Measurements from ENCODE around the gene FAM3B.
"Not testable (repeated sequence)": the region's sequence is repeated elsewhere in the genome, so short reads cannot be mapped to it uniquely, and the experiment has no call there.

FAM3B gene

GRCh38 chr21:41304068-41304720 is 12.4 kb upstream of the FAM3B start:
- Histone ChIP-seq H3K4me1 (ENCODE audit: insufficient read depth, low read length) (no peaks in the 10 kb centered on the region), H3K9ac (ENCODE audit: low read depth, low read length) (no peak overlapping the region), H3K36me3 (ENCODE audit: insufficient read depth, low read length) (no peaks in the 10 kb centered on the region), H3K9me3 (ENCODE audit: control insufficient read depth, insufficient read depth, low read length) (no peaks in the 10 kb centered on the region)

- Histone ChIP-seq H3K36me3 (ENCODE audit: insufficient read depth, low read length) (no peaks in the 10 kb centered on the region), H3K4me1 (ENCODE audit: insufficient read depth, low read length) (no peaks in the 10 kb centered on the region), H3K9me3 (ENCODE audit: control insufficient read depth, insufficient read depth, low read length) (no peaks in the 10 kb centered on the region), H3K9ac (ENCODE audit: low read depth, low read length) (no peak overlapping the region)
Observed at GRCh38 chr21:41307219-41307618, 9.4 kb upstream of the FAM3B start.

GRCh38 chr21:41313285-41314164 is 3.1 kb upstream of the FAM3B start:
- H3K4me1 ChIP-seq (ENCODE audit: insufficient read depth, low read length); H3K9me3 ChIP-seq (ENCODE audit: control insufficient read depth, insufficient read depth, low read length); H3K9ac ChIP-seq (ENCODE audit: low read depth, low read length); H3K36me3 ChIP-seq (ENCODE audit: insufficient read depth, low read length): not testable (repeated sequence)

- Histone ChIP-seq H3K9me3 (ENCODE audit: control insufficient read depth, insufficient read depth, low read length) (no peaks in the 10 kb centered on the region), H3K9ac (ENCODE audit: low read depth, low read length) (no peak overlapping the region), H3K36me3 (ENCODE audit: insufficient read depth, low read length) (no peaks in the 10 kb centered on the region), H3K4me1 (ENCODE audit: insufficient read depth, low read length) (no peaks in the 10 kb centered on the region)
Observed at GRCh38 chr21:41315726-41316125, 875 bp upstream of the FAM3B start.

GRCh38 chr21:41317063-41317392 is 427 bp downstream of the FAM3B start:
- Histone ChIP-seq H3K9ac (ENCODE audit: low read depth, low read length) (peak overlapping the region; percentile 58; the same call in 1 of the 2 replicates), H3K36me3 (ENCODE audit: insufficient read depth, low read length) (no peaks in the 10 kb centered on the region), H3K9me3 (ENCODE audit: control insufficient read depth, insufficient read depth, low read length) (no peaks in the 10 kb centered on the region), H3K4me1 (ENCODE audit: insufficient read depth, low read length) (no peaks in the 10 kb centered on the region)

GRCh38 chr21:41317458-41317857 is 857 bp downstream of the FAM3B start:
- Histone ChIP-seq H3K36me3 (ENCODE audit: insufficient read depth, low read length) (no peaks in the 10 kb centered on the region), H3K4me1 (ENCODE audit: insufficient read depth, low read length) (no peaks in the 10 kb centered on the region), H3K9ac (ENCODE audit: low read depth, low read length) (peak overlapping the region; percentile 58; the same call in 1 of the 2 replicates), H3K9me3 (ENCODE audit: control insufficient read depth, insufficient read depth, low read length) (no peaks in the 10 kb centered on the region)

- H3K36me3 ChIP-seq (ENCODE audit: insufficient read depth, low read length), result no peaks in the 10 kb centered on the region
- no peaks in the 10 kb centered on the region for H3K9me3 ChIP-seq (ENCODE audit: control insufficient read depth, insufficient read depth, low read length)
- H3K9ac ChIP-seq (ENCODE audit: low read depth, low read length), result no peak overlapping the region
- no peaks in the 10 kb centered on the region; the same call in 1 of the 2 replicates for H3K4me1 ChIP-seq (ENCODE audit: insufficient read depth, low read length)
Observed at GRCh38 chr21:41318218-41318617, 1.6 kb downstream of the FAM3B start.

- no peaks in the 10 kb centered on the region; the same call in 1 of the 2 replicates for H3K4me1 ChIP-seq (ENCODE audit: insufficient read depth, low read length)
- H3K9ac ChIP-seq (ENCODE audit: low read depth, low read length), result no peak overlapping the region
- no peaks in the 10 kb centered on the region for H3K9me3 ChIP-seq (ENCODE audit: control insufficient read depth, insufficient read depth, low read length)
- no peaks in the 10 kb centered on the region for H3K36me3 ChIP-seq (ENCODE audit: insufficient read depth, low read length)
Observed at GRCh38 chr21:41319273-41319672, 2.7 kb downstream of the FAM3B start.

GRCh38 chr21:41321211-41321907 is 4.8 kb downstream of the FAM3B start:
- Histone ChIP-seq H3K9me3 (ENCODE audit: control insufficient read depth, insufficient read depth, low read length) (no peaks in the 10 kb centered on the region), H3K36me3 (ENCODE audit: insufficient read depth, low read length) (no peaks in the 10 kb centered on the region), H3K9ac (ENCODE audit: low read depth, low read length) (no peak overlapping the region), H3K4me1 (ENCODE audit: insufficient read depth, low read length) (no peaks in the 10 kb centered on the region; the same call in 1 of the 2 replicates)

GRCh38 chr21:41321908-41322495 is 5.4 kb downstream of the FAM3B start:
- Histone ChIP-seq H3K9me3 (ENCODE audit: control insufficient read depth, insufficient read depth, low read length) (no peaks in the 10 kb centered on the region), H3K36me3 (ENCODE audit: insufficient read depth, low read length) (no peaks in the 10 kb centered on the region), H3K9ac (ENCODE audit: low read depth, low read length) (no peak overlapping the region), H3K4me1 (ENCODE audit: insufficient read depth, low read length) (no peaks in the 10 kb centered on the region; the same call in 1 of the 2 replicates)

GRCh38 chr21:41322496-41323382 is 6.1 kb downstream of the FAM3B start:
- no peaks in the 10 kb centered on the region; the same call in 1 of the 2 replicates for H3K4me1 ChIP-seq (ENCODE audit: insufficient read depth, low read length)
- H3K36me3 ChIP-seq (ENCODE audit: insufficient read depth, low read length), result no peaks in the 10 kb centered on the region
- no peaks in the 10 kb centered on the region for H3K9me3 ChIP-seq (ENCODE audit: control insufficient read depth, insufficient read depth, low read length)
- H3K9ac ChIP-seq (ENCODE audit: low read depth, low read length), result no peak overlapping the region

GRCh38 chr21:41325138-41325912 is 8.7 kb downstream of the FAM3B start:
- H3K9me3 ChIP-seq (ENCODE audit: control insufficient read depth, insufficient read depth, low read length), result no peaks in the 10 kb centered on the region
- H3K9ac ChIP-seq (ENCODE audit: low read depth, low read length), result no peak overlapping the region
- no peaks in the 10 kb centered on the region; the same call in 1 of the 2 replicates for H3K4me1 ChIP-seq (ENCODE audit: insufficient read depth, low read length)
- H3K36me3 ChIP-seq (ENCODE audit: insufficient read depth, low read length), result no peaks in the 10 kb centered on the region

Data from ES-I3 (cell line).